ENCODE results near the gene ANKRD23. TPM values are rescaled to one million over a fixed set of nuclear protein-coding genes. Genes with fewer than 3 reads are reported as not detected.

The ANKRD23 gene
- total RNA-seq, 5 donors from 2014 or later (not counting 1 experiment from before 2014, with no cell fraction given), result 10.1 to 19.5 (median 16.4) TPM

GRCh38 chr2:96882906-96883305 lies 39.1 kb upstream of the ANKRD23 start:
- DNase-seq (no peak), ATAC-seq (replicated peaks in 1 of 4) (no peak)
- H3K9me3 Mint-ChIP-seq, result no peaks in the 10 kb centered on the region
- ChIA-PET POLR2A (no interaction called here), CTCF (no interaction called here)
- H3K27me3 Mint-ChIP-seq, result no peaks in the 10 kb centered on the region
- peaks cover 5 to 9% (median 7%) of the 10 kb centered on the region in 3 donors for H3K4me1 Mint-ChIP-seq
- Histone ChIP-seq H3K9me3 (no peaks in the 10 kb centered on the region), H3K36me3 (ENCODE audit: control insufficient read depth in 2 of 2, extremely low read depth in 1 of 2, insufficient read depth in 1 of 2, low read length in 1 of 2) (no peaks in the 10 kb centered on the region), H3K4me3 (ENCODE audit: control insufficient read depth in 1 of 2, extremely low read depth in 1 of 2, low read length in 1 of 2) (no peak overlapping the region), H3K27me3 (replicated peaks in 1 of 2; ENCODE audit: control insufficient read depth in 2 of 2, extremely low read depth in 1 of 2, insufficient read depth in 2 of 2, low read length in 1 of 2) (peaks cover 0 to 6% of the 10 kb centered on the region in 2 experiments), H3K4me1 (ENCODE audit: control insufficient read depth in 1 of 2, extremely low read depth in 1 of 2, insufficient read depth in 2 of 2, low read length in 2 of 2) (peaks cover 0 to 3% of the 10 kb centered on the region in 2 experiments), H3K27ac (ENCODE audit: low read length) (no peak overlapping the region)
- H3K36me3 Mint-ChIP-seq, result no peaks in the 10 kb centered on the region
- no peak overlapping the region for H3K4me3 Mint-ChIP-seq
- H3K27ac Mint-ChIP-seq, result no peak overlapping the region
- WGBS (ENCODE audit: insufficient coverage), result 87% methylated on average over 8 of the region's 8 CpGs

DNA sequence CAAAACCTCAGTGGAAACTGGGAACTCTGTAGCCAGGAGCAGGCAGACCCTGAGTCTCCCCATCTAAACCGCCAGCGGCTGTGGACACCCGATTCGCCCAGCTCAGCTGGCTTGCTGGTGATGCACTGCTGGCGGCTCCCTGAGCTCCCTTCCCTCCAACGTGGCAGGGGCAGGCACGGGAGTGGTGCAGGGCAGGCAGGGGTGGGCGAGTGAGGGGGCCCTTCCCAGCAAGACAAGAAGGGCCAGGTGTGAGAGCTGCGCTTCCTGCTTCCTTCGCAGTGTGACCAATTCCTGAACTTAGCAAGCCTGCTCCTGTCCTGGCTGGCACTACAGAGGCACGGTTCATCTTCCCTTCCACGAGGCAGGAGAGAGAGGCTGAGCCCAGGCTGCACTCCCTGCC lies 38.4 kb upstream of the ANKRD23 start:
- H3K27ac ChIP-seq (ENCODE audit: low read length), result no peak overlapping the region
- no peaks in the 10 kb centered on the region for H3K9me3 ChIP-seq
- 70% methylated on average over 7 of the region's 12 CpGs for WGBS (ENCODE audit: insufficient coverage)
- ChIA-PET CTCF (no interaction called here), POLR2A (no interaction called here)
- no peak for ATAC-seq (replicated peaks in 1 of 4)
- no peaks in the 10 kb centered on the region for H3K4me1 ChIP-seq (ENCODE audit: control insufficient read depth in 1 of 2, extremely low read depth in 1 of 2, insufficient read depth in 2 of 2, low read length in 2 of 2)
- no peaks in the 10 kb centered on the region for H3K27me3 Mint-ChIP-seq
- no peak for DNase-seq
- H3K4me3 Mint-ChIP-seq, result no peak overlapping the region
- H3K27me3 ChIP-seq (replicated peaks in 1 of 2; ENCODE audit: control insufficient read depth in 2 of 2, extremely low read depth in 1 of 2, insufficient read depth in 2 of 2, low read length in 1 of 2), result peaks cover 0 to 6% of the 10 kb centered on the region in 2 experiments
- H3K36me3 ChIP-seq (ENCODE audit: control insufficient read depth in 2 of 2, extremely low read depth in 1 of 2, insufficient read depth in 1 of 2, low read length in 1 of 2), result no peaks in the 10 kb centered on the region
- no peaks in the 10 kb centered on the region for H3K36me3 Mint-ChIP-seq
- no peaks in the 10 kb centered on the region for H3K9me3 Mint-ChIP-seq
- H3K4me1 Mint-ChIP-seq, result peaks cover under 1 to 4% (median 2%) of the 10 kb centered on the region in 3 donors
- H3K27ac Mint-ChIP-seq, result no peak overlapping the region
- H3K4me3 ChIP-seq (ENCODE audit: control insufficient read depth in 1 of 2, extremely low read depth in 1 of 2, low read length in 1 of 2), result no peak overlapping the region

DNA sequence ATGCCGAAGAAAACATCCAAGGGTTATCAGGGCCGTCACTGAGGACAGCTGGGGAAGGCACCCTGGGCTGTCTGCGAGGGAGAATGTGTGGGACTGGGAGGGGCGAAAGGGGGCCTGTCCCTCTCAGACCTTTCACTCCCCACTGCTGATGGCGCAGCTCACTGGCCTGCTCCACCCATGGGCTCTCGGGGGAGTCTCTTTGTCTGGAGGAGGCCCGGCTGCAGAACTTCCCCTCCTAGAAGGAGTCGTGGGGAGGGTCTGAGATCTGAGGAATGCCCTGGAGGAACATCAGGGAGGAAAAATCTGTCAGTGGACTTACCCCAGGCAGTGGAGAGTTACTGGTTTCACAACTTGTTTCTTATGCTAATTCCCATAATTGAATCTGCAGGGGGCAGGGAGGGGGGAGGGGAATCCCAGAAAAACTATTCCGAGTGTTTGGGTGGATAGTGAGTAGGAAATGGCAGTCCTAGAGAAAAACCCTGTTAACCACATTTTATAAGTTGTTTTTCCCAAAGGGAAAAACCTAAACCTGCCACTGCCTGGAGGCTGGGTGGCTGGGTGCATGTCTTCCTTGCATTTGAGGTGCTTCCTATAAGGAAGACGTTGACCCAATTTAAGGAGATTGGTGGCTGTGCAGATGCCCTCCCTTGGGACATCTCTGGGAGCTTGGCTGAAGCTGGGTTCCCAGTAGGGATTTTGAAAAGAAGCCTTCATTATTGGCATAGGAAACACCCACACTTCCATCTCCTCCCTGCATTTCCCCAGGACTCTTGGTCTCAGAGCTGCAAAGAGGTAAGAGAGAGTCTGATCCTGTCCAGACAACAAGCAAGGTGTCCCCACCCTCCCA lies 37.8 kb upstream of the ANKRD23 start:
- Mint-ChIP-seq H3K9me3 (no peaks in the 10 kb centered on the region), H3K27ac (no peak overlapping the region), H3K4me1 (peaks cover 0 to 3% (median 0%) of the 10 kb centered on the region in 3 donors), H3K27me3 (no peaks in the 10 kb centered on the region), H3K4me3 (no peak overlapping the region), H3K36me3 (no peaks in the 10 kb centered on the region)
- H3K4me1 ChIP-seq (ENCODE audit: control insufficient read depth in 1 of 2, extremely low read depth in 1 of 2, insufficient read depth in 2 of 2, low read length in 2 of 2), result peaks cover 0 to 3% of the 10 kb centered on the region in 2 experiments
- no peaks in the 10 kb centered on the region for H3K9me3 ChIP-seq
- DNase-seq (no peak), ATAC-seq (replicated peaks in 1 of 4) (no peak)
- no peak overlapping the region for H3K4me3 ChIP-seq (ENCODE audit: control insufficient read depth in 1 of 2, extremely low read depth in 1 of 2, low read length in 1 of 2)
- peaks cover 0 to 6% of the 10 kb centered on the region in 2 experiments for H3K27me3 ChIP-seq (replicated peaks in 1 of 2; ENCODE audit: control insufficient read depth in 2 of 2, extremely low read depth in 1 of 2, insufficient read depth in 2 of 2, low read length in 1 of 2)
- no peak overlapping the region for H3K27ac ChIP-seq (ENCODE audit: low read length)
- CTCF ChIA-PET, result no interaction called here
- no CpG with 5 or more reads among the region's 10 CpGs for WGBS (ENCODE audit: insufficient coverage)
- no peaks in the 10 kb centered on the region for H3K36me3 ChIP-seq (ENCODE audit: control insufficient read depth in 2 of 2, extremely low read depth in 1 of 2, insufficient read depth in 1 of 2, low read length in 1 of 2)
- POLR2A ChIA-PET, result no interaction called here

DNA sequence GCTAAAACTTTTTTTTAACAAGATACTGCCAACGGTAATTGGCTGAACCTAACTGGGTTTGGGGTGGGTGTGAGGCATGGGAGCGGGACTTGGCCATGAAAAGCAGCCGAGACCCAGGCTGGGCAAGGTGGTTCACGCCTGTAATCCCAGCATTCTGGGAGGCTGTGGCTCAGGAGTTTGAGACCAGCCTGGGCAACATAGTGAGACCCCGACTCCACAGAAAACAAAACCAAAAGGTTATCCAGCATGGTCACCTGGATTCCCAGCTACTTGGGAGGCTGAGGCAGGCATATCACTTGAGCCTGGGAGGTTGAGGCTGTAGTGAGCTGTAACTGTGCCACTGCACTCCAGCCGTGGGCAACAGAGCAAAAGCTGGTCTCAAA lies 37.1 kb upstream of the ANKRD23 start:
- Histone ChIP-seq H3K4me1 (ENCODE audit: control insufficient read depth in 1 of 2, extremely low read depth in 1 of 2, insufficient read depth in 2 of 2, low read length in 2 of 2) (peaks cover 0 to 7% of the 10 kb centered on the region in 2 experiments), H3K9me3 (no peaks in the 10 kb centered on the region), H3K4me3 (ENCODE audit: control insufficient read depth in 1 of 2, extremely low read depth in 1 of 2, low read length in 1 of 2) (no peak overlapping the region), H3K36me3 (ENCODE audit: control insufficient read depth in 2 of 2, extremely low read depth in 1 of 2, insufficient read depth in 1 of 2, low read length in 1 of 2) (no peaks in the 10 kb centered on the region), H3K27ac (ENCODE audit: low read length) (no peak overlapping the region), H3K27me3 (replicated peaks in 1 of 2; ENCODE audit: control insufficient read depth in 2 of 2, extremely low read depth in 1 of 2, insufficient read depth in 2 of 2, low read length in 1 of 2) (peaks cover 0 to 6% of the 10 kb centered on the region in 2 experiments)
- POLR2A ChIA-PET, result no interaction called here
- Mint-ChIP-seq H3K4me3 (no peak overlapping the region), H3K36me3 (no peaks in the 10 kb centered on the region), H3K9me3 (no peaks in the 10 kb centered on the region), H3K27me3 (no peaks in the 10 kb centered on the region), H3K4me1 (no peaks in the 10 kb centered on the region), H3K27ac (no peak overlapping the region)
- WGBS (ENCODE audit: insufficient coverage), result 81% methylated on average over 5 of the region's 6 CpGs
- ATAC-seq (replicated peaks in 1 of 4) (no peak), DNase-seq (no peak)
- CTCF ChIA-PET, result no interaction called here

- WGBS (ENCODE audit: insufficient coverage), result 86% methylated on average over 11 of the region's 18 CpGs
- Mint-ChIP-seq H3K4me1 (peaks cover 0 to 8% (median 2%) of the 10 kb centered on the region in 3 donors), H3K27me3 (no peaks in the 10 kb centered on the region), H3K27ac (no peak overlapping the region), H3K4me3 (no peak overlapping the region), H3K9me3 (no peaks in the 10 kb centered on the region), H3K36me3 (no peaks in the 10 kb centered on the region)
- Histone ChIP-seq H3K4me1 (ENCODE audit: control insufficient read depth in 1 of 2, extremely low read depth in 1 of 2, insufficient read depth in 2 of 2, low read length in 2 of 2) (peaks cover 2 to 7% of the 10 kb centered on the region in 2 experiments), H3K36me3 (ENCODE audit: control insufficient read depth in 2 of 2, extremely low read depth in 1 of 2, insufficient read depth in 1 of 2, low read length in 1 of 2) (no peaks in the 10 kb centered on the region), H3K27me3 (replicated peaks in 1 of 2; ENCODE audit: control insufficient read depth in 2 of 2, extremely low read depth in 1 of 2, insufficient read depth in 2 of 2, low read length in 1 of 2) (peaks cover 0 to 6% of the 10 kb centered on the region in 2 experiments), H3K27ac (ENCODE audit: low read length) (no peak overlapping the region), H3K4me3 (ENCODE audit: control insufficient read depth in 1 of 2, extremely low read depth in 1 of 2, low read length in 1 of 2) (no peak overlapping the region), H3K9me3 (no peaks in the 10 kb centered on the region)
- POLR2A ChIA-PET, result no interaction called here
- CTCF ChIA-PET, result no interaction called here
- ATAC-seq (replicated peaks in 1 of 4) (no peak), DNase-seq (no peak)
Measured at GRCh38 chr2:96879545-96880040, 35.8 kb upstream of the ANKRD23 start.

GRCh38 chr2:96878796-96879544 lies 35.1 kb upstream of the ANKRD23 start:
- Histone ChIP-seq H3K4me1 (ENCODE audit: control insufficient read depth in 1 of 2, extremely low read depth in 1 of 2, insufficient read depth in 2 of 2, low read length in 2 of 2) (peaks cover 2 to 12% of the 10 kb centered on the region in 2 experiments), H3K27ac (ENCODE audit: low read length) (no peak overlapping the region), H3K27me3 (replicated peaks in 1 of 2; ENCODE audit: control insufficient read depth in 2 of 2, extremely low read depth in 1 of 2, insufficient read depth in 2 of 2, low read length in 1 of 2) (peaks cover 0 to 6% of the 10 kb centered on the region in 2 experiments), H3K9me3 (no peaks in the 10 kb centered on the region), H3K36me3 (ENCODE audit: control insufficient read depth in 2 of 2, extremely low read depth in 1 of 2, insufficient read depth in 1 of 2, low read length in 1 of 2) (no peaks in the 10 kb centered on the region), H3K4me3 (ENCODE audit: control insufficient read depth in 1 of 2, extremely low read depth in 1 of 2, low read length in 1 of 2) (no peak overlapping the region)
- POLR2A ChIA-PET, result no interaction called here
- Mint-ChIP-seq H3K27me3 (no peaks in the 10 kb centered on the region), H3K36me3 (no peaks in the 10 kb centered on the region), H3K9me3 (no peaks in the 10 kb centered on the region), H3K27ac (peak overlapping the region; percentile 8 to 28), H3K4me1 (peaks cover 5 to 14% (median 8%) of the 10 kb centered on the region in 3 donors), H3K4me3 (no peak overlapping the region)
- ATAC-seq (replicated peaks in 1 of 4), result no peak
- CTCF ChIA-PET, result no interaction called here
- 88% methylated on average over 20 of the region's 22 CpGs for WGBS (ENCODE audit: insufficient coverage)
- DNase-seq, result no peak
